Mesothelial cell of epicardium (in vitro differentiated cells): ENCODE results near the gene C1QTNF12. TPM values are rescaled to one million over a fixed set of nuclear protein-coding genes. Genes with fewer than 3 reads are reported as not detected.

ENCODE experiments used
- DNase-seq, 2 experiments: peaks; one replicate each; pipeline ENCODE4 v3.0.0; 2021; ENCODE audit warnings: low spot score in 2 of 2; ENCODE audit not compliant: unreplicated experiment in 2 of 2
- H3K27ac Mint-ChIP-seq: 2 replicates; pipeline ENCODE4 v1.8.0; 2021; ENCODE audit warnings: mixed read lengths
- H3K27me3 Mint-ChIP-seq: 2 replicates; pipeline ENCODE4 v1.8.0; 2021; ENCODE audit warnings: low read depth, mixed read lengths
- H3K36me3 Mint-ChIP-seq: 2 replicates; pipeline ENCODE4 v1.8.0; 2021; ENCODE audit warnings: mixed read lengths
- H3K4me1 Mint-ChIP-seq: 2 replicates; pipeline ENCODE4 v1.8.0; 2021; ENCODE audit warnings: mixed read lengths
- H3K4me3 Mint-ChIP-seq: 2 replicates; pipeline ENCODE4 v1.8.0; 2021; ENCODE audit warnings: mild to moderate bottlenecking, moderate library complexity, mixed read lengths
- H3K9me3 Mint-ChIP-seq: 2 replicates; pipeline ENCODE4 v1.8.0; 2021; ENCODE audit warnings: mixed read lengths
- CTCF ChIP-seq: fragments of 200-600 bp; sonication (generic); IDR thresholded peaks from one replicate; pipeline ENCODE4 v1.5.0; 2021; ENCODE audit warnings: antibody characterized with exemption; ENCODE audit not compliant: unreplicated experiment
- microRNA-seq: library from miRNA; unstranded; fragments of <30 nt; microRNA quantifications from one replicate; pipeline ENCODE4 v1.2.0, GENCODE V29; 2021; ENCODE audit warnings: inconsistent platforms, mixed read lengths
- total RNA-seq: library from RNA; stranded (reverse); gene quantifications from 3 replicates; pipeline ENCODE4 v1.2.1, GENCODE V29; 2021

Gene C1QTNF12
- total RNA-seq, 1 donor from 2014 or later: 10.2 TPM

GRCh38 chr1:1194723-1195122 is 51.8 kb downstream of the C1QTNF12 start:
- Mint-ChIP-seq H3K4me3 (no peak overlapping the region), H3K27me3 (peaks cover 3% of the 10 kb centered on the region), H3K4me1 (no peaks in the 10 kb centered on the region), H3K27ac (no peak overlapping the region), H3K9me3 (peaks cover 30% of the 10 kb centered on the region), H3K36me3 (no peaks in the 10 kb centered on the region)
- no peak for DNase-seq
- TF ChIP-seq CTCF: no peak

Small RNAs within 50 kb of the gene (microRNA-seq; reads per million reads assigned to microRNA genes)
- 5.9 reads per million, percentile 23 among the genes with 10 or more reads in this experiment for gene MIR6726

Other genes with a start within 250 kb of the C1QTNF12 start
- 87.7 to 92.1 TPM (median 92.0 TPM) in 3 replicates for gene HES4, start 246.6 kb downstream of the C1QTNF12 start, total RNA-seq
- 112 to 139 TPM (median 123 TPM) in 3 replicates for gene ISG15, start 233.2 kb downstream of the C1QTNF12 start, total RNA-seq
- gene AGRN, start 226.6 kb downstream of the C1QTNF12 start, total RNA-seq: 502 to 532 TPM (median 514 TPM) in 3 replicates
- 0.27 to 0.57 TPM (median 0.40 TPM) in 3 replicates for gene RNF223, start 172.4 kb downstream of the C1QTNF12 start, total RNA-seq
- 28.4 to 32.8 TPM (median 31.8 TPM) in 3 replicates for gene C1orf159, start 130.6 kb downstream of the C1QTNF12 start, total RNA-seq
- gene TTLL10, start 72.8 kb downstream of the C1QTNF12 start, total RNA-seq: 0.32 to 0.47 TPM in 2 of 3 replicates, not detected in the other
- 0.51 to 1.2 TPM (median 0.93 TPM) in 3 replicates for gene TNFRSF18, start 40.1 kb downstream of the C1QTNF12 start, total RNA-seq
- 0.18 to 0.34 TPM (median 0.29 TPM) in 3 replicates for gene TNFRSF4, start 32.6 kb downstream of the C1QTNF12 start, total RNA-seq
- 103 to 110 TPM (median 108 TPM) in 3 replicates for gene SDF4, start 14.7 kb downstream of the C1QTNF12 start, total RNA-seq
- gene B3GALT6, start 14.5 kb downstream of the C1QTNF12 start, total RNA-seq: 32.1 to 34.1 TPM (median 33.4 TPM) in 3 replicates
- gene UBE2J2, start 27.1 kb upstream of the C1QTNF12 start, total RNA-seq: 67.3 to 76.6 TPM (median 75.7 TPM) in 3 replicates
- 16.0 to 17.5 TPM (median 16.8 TPM) in 3 replicates for gene SCNN1D, start 33.7 kb upstream of the C1QTNF12 start, total RNA-seq
- gene ACAP3, start 61.2 kb upstream of the C1QTNF12 start, total RNA-seq: 85.5 to 97.3 TPM (median 91.0 TPM) in 3 replicates
- 12.7 to 14.5 TPM (median 14.2 TPM) in 3 replicates for gene PUSL1, start 61.9 kb upstream of the C1QTNF12 start, total RNA-seq
- gene INTS11, start 77.9 kb upstream of the C1QTNF12 start, total RNA-seq: 163 to 165 TPM (median 165 TPM) in 3 replicates
- 17.8 to 19.3 TPM (median 18.5 TPM) in 3 replicates for gene CPTP, start 78.1 kb upstream of the C1QTNF12 start, total RNA-seq
- 0.98 to 1.0 TPM (median 1.00 TPM) in 3 replicates for gene TAS1R3, start 84.6 kb upstream of the C1QTNF12 start, total RNA-seq
- gene DVL1, start 102.7 kb upstream of the C1QTNF12 start, total RNA-seq: 54.5 to 58.5 TPM (median 54.7 TPM) in 3 replicates
- gene MXRA8, start 111.8 kb upstream of the C1QTNF12 start, total RNA-seq: 157 to 163 TPM (median 161 TPM) in 3 replicates
- gene AURKAIP1, start 128.5 kb upstream of the C1QTNF12 start, total RNA-seq: 75.5 to 78.6 TPM (median 78.3 TPM) in 3 replicates
- 396 to 423 TPM (median 405 TPM) in 3 replicates for gene CCNL2, start 152.6 kb upstream of the C1QTNF12 start, total RNA-seq
- gene MRPL20, start 160.6 kb upstream of the C1QTNF12 start, total RNA-seq: 87.9 to 98.2 TPM (median 94.7 TPM) in 3 replicates
- gene ANKRD65, start 174.6 kb upstream of the C1QTNF12 start, total RNA-seq: 10.9 to 12.3 TPM (median 11.3 TPM) in 3 replicates
- gene VWA1, start 189.0 kb upstream of the C1QTNF12 start, total RNA-seq: 57.0 to 59.1 TPM (median 57.7 TPM) in 3 replicates
- gene ATAD3C, start 203.0 kb upstream of the C1QTNF12 start, total RNA-seq: 2.2 to 3.9 TPM (median 2.9 TPM) in 3 replicates
- 38.5 to 43.6 TPM (median 39.2 TPM) in 3 replicates for gene ATAD3B, start 225.0 kb upstream of the C1QTNF12 start, total RNA-seq